Rectal smooth muscle tissue (tissue), 1 donor: ENCODE data around the gene UMAD1.

ENCODE experiments used
- H3K27ac ChIP-seq: one replicate; pipeline ENCODE4 v1.7.0; 2013; ENCODE audit warnings: low read depth, low read length, inconsistent platforms
- H3K27me3 ChIP-seq: one replicate; pipeline ENCODE4 v1.7.0; 2013; ENCODE audit warnings: low read length; ENCODE audit not compliant: control insufficient read depth, insufficient read depth
- H3K36me3 ChIP-seq: one replicate; pipeline ENCODE4 v1.7.0; 2013; ENCODE audit warnings: low read length; ENCODE audit not compliant: control insufficient read depth, insufficient read depth
- H3K4me1 ChIP-seq: one replicate; pipeline ENCODE4 v1.7.0; 2013; ENCODE audit warnings: low read length; ENCODE audit not compliant: control insufficient read depth, insufficient read depth
- H3K4me3 ChIP-seq: one replicate; pipeline ENCODE4 v1.7.0; 2013; ENCODE audit warnings: low read length
- H3K9ac ChIP-seq: one replicate; pipeline ENCODE4 v1.7.0; 2013; ENCODE audit warnings: low read length

Gene UMAD1

GRCh38 chr7:7764520-7765396 is 124.2 kb downstream of the UMAD1 start:
- Histone ChIP-seq H3K27ac (no peak overlapping the region), H3K36me3 (no peaks in the 10 kb centered on the region), H3K4me3 (no peak overlapping the region), H3K4me1 (peaks cover 10% of the 10 kb centered on the region), H3K9ac (no peak overlapping the region), H3K27me3 (no peaks in the 10 kb centered on the region)

- no peak overlapping the region for H3K4me3 ChIP-seq
- peaks cover 10% of the 10 kb centered on the region for H3K4me1 ChIP-seq
- no peak overlapping the region for H3K27ac ChIP-seq
- no peak overlapping the region for H3K9ac ChIP-seq
- H3K36me3 ChIP-seq: no peaks in the 10 kb centered on the region
- no peaks in the 10 kb centered on the region for H3K27me3 ChIP-seq
These were observed 124.9 kb downstream of the UMAD1 start for GRCh38 chr7:7765422-7765821.

DNA sequence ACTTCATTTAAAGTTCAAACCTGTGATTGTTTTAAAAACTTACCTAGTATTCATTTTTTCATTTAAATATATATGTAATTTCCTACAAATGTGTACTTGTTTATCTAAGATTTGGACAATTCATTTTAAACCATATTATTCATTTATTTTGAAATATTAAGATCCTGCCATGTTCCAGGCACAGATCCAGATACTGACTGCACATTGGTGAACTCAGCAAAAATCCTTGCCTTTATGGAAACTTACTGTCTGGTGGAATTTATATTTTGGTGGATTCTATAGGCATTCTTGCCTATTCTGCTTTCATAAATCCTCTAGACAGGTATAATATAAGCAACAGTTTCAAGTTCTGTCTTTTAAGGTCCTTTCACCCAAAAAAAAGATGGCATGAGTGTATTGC is 126.1 kb downstream of the UMAD1 start:
- Histone ChIP-seq H3K36me3 (no peaks in the 10 kb centered on the region), H3K27ac (no peak overlapping the region), H3K27me3 (no peaks in the 10 kb centered on the region), H3K9ac (no peak overlapping the region), H3K4me1 (peaks cover 7% of the 10 kb centered on the region), H3K4me3 (no peak overlapping the region)

DNA sequence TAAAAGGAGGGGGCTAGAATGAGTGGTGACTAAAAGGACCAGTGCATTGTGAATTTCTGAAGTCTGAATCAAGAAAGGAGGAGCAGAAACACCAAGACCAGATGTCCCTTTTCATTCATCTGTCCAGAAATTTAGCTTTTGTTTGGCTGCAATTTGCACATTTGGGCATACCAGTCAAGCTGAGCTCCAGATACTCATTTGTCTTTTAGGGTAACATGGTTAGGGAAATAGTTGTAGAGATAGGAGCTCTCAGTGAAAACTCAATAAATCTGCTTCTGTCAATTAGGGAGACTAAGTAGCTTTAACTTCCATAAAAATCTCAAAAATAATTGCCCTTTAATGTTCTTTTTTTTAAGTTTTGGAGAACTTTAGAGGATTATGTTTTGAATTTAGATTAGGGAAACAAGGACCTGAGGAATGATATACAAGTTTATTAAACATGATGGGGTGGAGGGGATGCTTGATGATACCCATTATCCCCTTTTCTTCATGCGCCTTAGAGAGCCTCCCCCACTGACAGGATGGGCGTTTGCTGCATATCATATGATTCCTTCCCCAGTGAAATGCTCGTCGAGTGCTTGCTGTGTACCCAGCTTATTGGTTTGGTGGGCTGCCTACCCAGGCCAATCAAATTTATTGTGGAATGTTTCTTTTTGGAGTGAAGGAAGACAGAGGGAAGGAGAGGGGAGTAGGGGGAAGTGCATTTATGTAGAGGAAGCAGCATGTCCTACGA is 128.6 kb downstream of the UMAD1 start:
- H3K27ac ChIP-seq: no peak overlapping the region
- H3K9ac ChIP-seq: no peak overlapping the region
- no peaks in the 10 kb centered on the region for H3K36me3 ChIP-seq
- H3K4me3 ChIP-seq: no peak overlapping the region
- H3K27me3 ChIP-seq: no peaks in the 10 kb centered on the region
- H3K4me1 ChIP-seq: peaks cover 2% of the 10 kb centered on the region

DNA sequence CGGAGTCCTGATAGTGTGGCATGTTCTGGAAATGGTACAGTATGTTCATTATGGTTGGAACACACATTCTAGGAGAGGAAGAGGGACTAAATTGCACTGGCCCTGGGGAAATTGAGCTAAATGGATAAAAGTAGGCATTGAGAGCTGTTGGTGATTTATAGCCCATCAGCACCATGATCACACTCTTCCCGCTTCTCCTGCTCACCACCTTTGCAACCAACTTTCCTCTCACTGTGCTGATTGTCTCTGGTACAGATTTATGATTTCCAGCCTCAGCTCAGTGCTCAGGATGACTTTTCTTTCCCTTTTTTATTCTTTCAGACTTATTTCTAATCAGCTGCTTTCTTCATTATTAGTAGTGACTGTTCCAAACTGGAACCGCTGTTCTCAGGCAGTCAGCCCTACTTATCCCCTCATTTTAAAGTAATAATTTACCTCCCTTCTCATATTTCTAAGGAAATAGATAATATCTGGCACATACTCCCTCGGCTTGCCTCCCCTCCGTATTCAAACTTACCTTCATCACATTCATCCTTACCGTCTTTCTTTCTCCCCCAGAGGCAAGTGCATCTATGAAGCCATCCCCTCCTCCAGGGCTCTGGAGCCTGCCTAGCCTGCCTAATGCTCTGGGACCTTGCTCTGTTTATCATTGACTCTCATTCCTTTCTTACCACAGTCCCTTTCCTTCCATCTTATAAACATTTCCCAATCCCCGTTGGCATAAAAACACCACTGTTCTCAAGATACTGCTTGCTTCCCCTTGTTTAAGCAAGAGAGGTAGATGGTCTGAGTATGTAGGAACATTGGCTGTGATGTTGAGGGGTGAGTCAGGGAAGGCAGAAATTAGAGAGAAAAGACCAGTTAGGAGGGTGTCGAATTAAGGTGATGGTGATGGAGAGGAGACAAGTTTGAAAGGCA is 129.4 kb downstream of the UMAD1 start:
- no peaks in the 10 kb centered on the region for H3K36me3 ChIP-seq
- H3K27ac ChIP-seq: no peak overlapping the region

GRCh38 chr7:7771452-7771851 is 130.9 kb downstream of the UMAD1 start:
- Histone ChIP-seq H3K9ac (no peak overlapping the region), H3K27me3 (no peaks in the 10 kb centered on the region), H3K36me3 (no peaks in the 10 kb centered on the region), H3K27ac (no peak overlapping the region), H3K4me1 (peaks cover 2% of the 10 kb centered on the region), H3K4me3 (no peak overlapping the region)

More for the DNA sequence above, 129.4 kb downstream of the UMAD1 start:
- peaks cover 2% of the 10 kb centered on the region for H3K4me1 ChIP-seq
- H3K4me3 ChIP-seq: no peak overlapping the region
- H3K27me3 ChIP-seq: no peaks in the 10 kb centered on the region
- H3K9ac ChIP-seq: no peak overlapping the region

DNA sequence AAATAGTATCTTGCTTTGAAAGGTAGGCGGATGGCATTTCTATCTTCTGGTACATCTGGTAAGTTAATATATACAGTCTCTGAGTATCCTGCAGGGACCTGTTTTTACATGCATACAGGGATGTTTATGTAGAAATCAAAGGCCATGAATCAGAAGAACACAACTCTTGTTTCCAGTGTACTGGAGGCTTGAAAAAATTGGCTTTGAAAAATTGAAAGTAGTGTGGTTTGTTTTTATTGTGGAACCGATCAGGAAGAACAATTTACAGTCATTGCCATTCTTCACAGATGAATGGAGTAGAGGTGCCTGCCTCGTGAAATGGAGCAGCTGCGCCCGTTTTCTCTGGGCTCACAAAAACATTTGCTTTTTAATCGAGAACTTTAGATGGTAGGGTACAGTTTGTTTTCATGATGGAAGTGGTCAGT is 131.9 kb downstream of the UMAD1 start:
- Histone ChIP-seq H3K4me3 (no peak overlapping the region), H3K27ac (no peak overlapping the region), H3K36me3 (no peaks in the 10 kb centered on the region)

DNA sequence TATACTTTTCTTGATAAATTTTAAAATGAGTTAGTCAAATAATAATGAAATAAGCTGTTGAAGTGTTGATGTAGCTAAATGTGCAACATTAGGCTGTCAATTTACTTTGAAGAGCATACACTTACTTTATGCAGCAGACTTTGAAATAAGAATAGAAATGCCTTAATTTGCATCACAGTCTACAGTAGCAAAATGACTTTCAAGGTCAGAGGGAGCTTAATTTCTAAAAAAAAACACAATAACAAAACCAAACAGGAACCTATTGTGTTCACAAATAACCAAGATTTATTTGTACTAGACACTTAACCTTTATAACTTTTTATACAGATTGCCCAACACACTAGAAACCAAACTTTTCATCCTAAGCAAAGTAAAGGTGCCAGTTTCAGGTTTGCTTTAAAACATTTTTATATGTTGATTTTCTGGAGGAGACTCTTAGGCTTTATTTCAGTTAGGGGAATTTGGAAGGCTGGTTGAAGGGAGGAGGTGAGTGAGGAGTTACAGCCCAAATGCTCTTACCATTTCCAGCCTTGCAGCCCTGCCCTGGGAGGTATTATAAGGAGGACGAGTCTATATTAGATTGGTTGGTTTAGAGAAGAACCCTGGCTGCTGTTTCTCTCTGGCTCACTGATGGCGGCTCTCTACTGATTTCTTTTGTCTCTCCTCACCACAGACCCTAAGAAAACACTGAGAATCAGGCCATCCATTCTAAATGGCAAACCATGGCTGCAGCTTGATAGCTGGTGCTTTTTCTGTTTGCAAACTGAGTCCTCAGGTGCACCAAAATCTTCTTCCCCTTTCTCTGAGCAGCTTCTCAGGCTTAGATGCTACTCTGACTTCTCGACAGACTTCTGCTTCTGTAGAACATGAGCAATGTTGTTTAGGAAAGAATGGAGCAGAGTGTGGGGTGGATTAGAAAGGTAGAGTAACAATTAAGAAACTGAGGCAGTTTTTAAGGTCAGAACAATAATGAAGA is 133.1 kb downstream of the UMAD1 start:
- H3K36me3 ChIP-seq: no peaks in the 10 kb centered on the region
- no peak overlapping the region for H3K4me3 ChIP-seq
- H3K27me3 ChIP-seq: no peaks in the 10 kb centered on the region
- peaks cover 2% of the 10 kb centered on the region for H3K4me1 ChIP-seq
- H3K9ac ChIP-seq: no peak overlapping the region
- no peak overlapping the region for H3K27ac ChIP-seq

More for the DNA sequence above, 131.9 kb downstream of the UMAD1 start:
- Histone ChIP-seq H3K9ac (no peak overlapping the region), H3K27me3 (no peaks in the 10 kb centered on the region), H3K4me1 (peaks cover 2% of the 10 kb centered on the region)

GRCh38 chr7:7779888-7780287 is 139.3 kb downstream of the UMAD1 start:
- no peak overlapping the region for H3K4me3 ChIP-seq
- H3K36me3 ChIP-seq: no peaks in the 10 kb centered on the region
- H3K27me3 ChIP-seq: no peaks in the 10 kb centered on the region
- no peaks in the 10 kb centered on the region for H3K4me1 ChIP-seq
- no peak overlapping the region for H3K9ac ChIP-seq
- H3K27ac ChIP-seq: no peak overlapping the region

DNA sequence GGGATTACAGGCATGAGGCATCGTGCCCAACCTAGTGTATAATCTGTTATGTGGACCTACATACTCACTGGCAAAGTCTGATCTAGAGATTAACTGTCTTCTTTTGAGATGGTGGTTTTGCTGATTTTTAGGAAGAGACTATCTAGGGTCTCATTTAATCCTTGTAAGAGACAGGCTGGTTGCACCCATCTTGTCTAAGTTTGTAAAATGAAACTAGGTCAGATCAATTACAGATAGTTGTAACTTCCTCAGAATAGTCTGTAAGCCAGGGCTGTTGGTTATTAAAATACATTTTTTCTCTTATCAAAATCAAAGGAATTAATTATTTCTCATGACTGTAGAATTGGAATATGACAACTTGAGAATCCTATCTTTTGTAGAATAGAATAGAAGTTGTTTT is 142.4 kb downstream of the UMAD1 start:
- no peak overlapping the region for H3K27ac ChIP-seq

GRCh38 chr7:7785344-7785973 is 144.9 kb downstream of the UMAD1 start:
- peak overlapping the region; percentile 7 for H3K4me3 ChIP-seq
- H3K27me3 ChIP-seq: no peaks in the 10 kb centered on the region
- H3K4me1 ChIP-seq: no peaks in the 10 kb centered on the region
- H3K9ac ChIP-seq: no peak overlapping the region
- no peak overlapping the region for H3K27ac ChIP-seq
- no peaks in the 10 kb centered on the region for H3K36me3 ChIP-seq

More for the DNA sequence above, 142.4 kb downstream of the UMAD1 start:
- no peak overlapping the region for H3K9ac ChIP-seq
- H3K4me1 ChIP-seq: no peaks in the 10 kb centered on the region
- no peaks in the 10 kb centered on the region for H3K36me3 ChIP-seq
- no peaks in the 10 kb centered on the region for H3K27me3 ChIP-seq
- no peak overlapping the region for H3K4me3 ChIP-seq
